GM18867 (cell line): ENCODE data around the gene C1orf21.

ENCODE experiments used
- ATAC-seq: cut with Tn5 transposase; IDR thresholded peaks from one replicate; pipeline ENCODE4 v1.9.1; 2021; ENCODE audit warnings: mild to moderate bottlenecking, moderate library complexity; ENCODE audit not compliant: unreplicated experiment

C1orf21 gene

DNA sequence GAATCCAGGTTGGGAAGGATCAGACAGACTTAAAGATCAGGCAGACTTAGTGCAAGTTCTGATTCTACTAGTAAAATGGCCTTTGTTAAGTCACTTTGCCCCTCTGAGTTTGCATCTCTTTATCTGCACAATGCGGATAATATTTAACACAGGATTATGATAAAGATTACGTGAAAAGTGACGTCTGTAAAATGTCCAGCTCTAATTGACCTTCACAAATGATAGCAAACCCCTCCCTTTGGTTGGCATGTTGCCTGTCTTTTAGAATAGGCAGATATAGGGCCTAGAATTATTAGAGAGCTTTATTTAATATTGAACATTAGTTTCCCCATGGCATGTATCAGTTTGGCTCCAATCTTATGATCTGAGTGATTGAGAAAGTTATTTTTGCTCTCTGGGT lies 55.4 kb downstream of the C1orf21 start:
- ATAC-seq = no peak

- ATAC-seq = no peak
Observed at GRCh38 chr1:184443201-184443600, 56.4 kb downstream of the C1orf21 start.

DNA sequence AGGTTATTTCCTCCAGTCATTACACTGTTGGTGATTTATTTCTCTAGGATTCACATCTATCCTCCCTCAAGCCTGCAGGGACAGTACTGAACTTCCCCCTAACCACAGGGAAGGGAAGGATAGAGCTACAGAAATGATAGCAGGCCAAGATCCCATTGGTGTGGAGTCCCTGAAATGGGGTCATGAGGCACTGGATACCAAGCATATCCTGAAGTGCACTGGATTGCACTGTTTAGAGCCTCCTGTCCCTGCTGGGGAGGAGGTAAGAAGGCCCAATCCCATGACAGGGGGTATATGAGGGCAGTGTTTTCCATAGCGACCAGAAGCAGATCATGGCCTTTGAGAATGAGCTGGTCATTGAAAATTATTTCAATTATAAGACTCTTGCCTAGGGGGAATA lies 56.8 kb downstream of the C1orf21 start:
- no peak for ATAC-seq

DNA sequence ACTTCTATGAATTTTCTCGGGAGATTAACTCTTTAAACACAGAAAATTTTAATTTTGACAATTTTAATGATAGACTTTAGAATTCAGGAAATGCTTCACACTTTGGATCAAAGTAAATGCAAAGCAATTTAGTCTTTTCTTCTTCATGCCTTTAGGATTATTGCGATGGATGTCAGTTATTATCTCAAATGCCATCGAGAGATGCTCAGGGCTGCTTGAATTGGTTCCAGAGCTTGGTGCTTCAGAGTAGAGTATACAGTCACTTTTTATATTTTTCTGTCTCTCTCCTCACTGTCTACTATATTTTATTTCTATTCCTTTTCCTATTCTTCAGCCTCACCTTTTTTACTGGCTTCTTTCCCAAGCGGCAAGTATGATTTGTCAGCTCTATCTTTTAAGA lies 59.2 kb downstream of the C1orf21 start:
- no peak for ATAC-seq

GRCh38 chr1:184447651-184448185 lies 60.9 kb downstream of the C1orf21 start:
- no peak for ATAC-seq

DNA sequence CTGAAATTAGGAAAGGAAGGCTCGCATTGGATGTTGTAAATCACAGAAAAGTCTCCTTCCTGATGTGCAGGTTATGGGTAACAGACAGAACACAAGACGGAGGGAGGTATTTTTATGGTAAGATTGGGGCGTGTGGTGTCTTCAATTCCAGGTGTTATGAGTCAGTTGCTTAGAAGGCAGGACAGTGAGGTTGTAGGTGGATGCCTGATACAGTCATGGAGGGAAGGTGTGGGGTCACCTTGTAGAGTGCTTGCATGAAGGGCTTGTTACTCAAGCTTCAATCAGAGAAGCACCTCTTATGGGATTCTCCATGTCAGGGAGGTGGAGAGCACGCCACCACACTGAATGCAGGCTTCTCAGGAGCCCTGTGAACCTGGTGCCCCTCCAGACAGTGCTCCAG lies 63.1 kb downstream of the C1orf21 start:
- no peak for ATAC-seq

GRCh38 chr1:184455786-184456185 lies 69.0 kb downstream of the C1orf21 start:
- ATAC-seq = no peak

DNA sequence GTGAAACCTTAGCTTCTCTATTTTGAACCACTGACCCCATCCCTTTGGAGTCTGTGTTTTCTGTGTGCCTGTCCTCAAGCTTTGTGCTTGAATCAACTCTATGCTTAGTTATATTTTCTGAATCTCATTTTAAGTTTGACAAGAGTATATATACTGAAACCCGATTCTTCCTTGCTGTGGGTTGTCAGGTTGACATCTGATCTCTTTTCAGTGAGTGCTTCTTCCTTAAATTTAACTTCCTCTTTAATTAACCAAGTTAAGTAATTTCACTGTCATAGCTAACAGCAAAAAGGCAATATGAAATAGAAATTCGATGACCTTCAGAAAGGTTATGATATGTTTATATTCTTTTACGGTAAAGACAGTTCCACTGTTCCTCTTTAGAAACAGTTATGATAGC lies 69.4 kb downstream of the C1orf21 start:
- ATAC-seq = no peak

GRCh38 chr1:184457500-184457899 lies 70.7 kb downstream of the C1orf21 start:
- no peak for ATAC-seq

DNA sequence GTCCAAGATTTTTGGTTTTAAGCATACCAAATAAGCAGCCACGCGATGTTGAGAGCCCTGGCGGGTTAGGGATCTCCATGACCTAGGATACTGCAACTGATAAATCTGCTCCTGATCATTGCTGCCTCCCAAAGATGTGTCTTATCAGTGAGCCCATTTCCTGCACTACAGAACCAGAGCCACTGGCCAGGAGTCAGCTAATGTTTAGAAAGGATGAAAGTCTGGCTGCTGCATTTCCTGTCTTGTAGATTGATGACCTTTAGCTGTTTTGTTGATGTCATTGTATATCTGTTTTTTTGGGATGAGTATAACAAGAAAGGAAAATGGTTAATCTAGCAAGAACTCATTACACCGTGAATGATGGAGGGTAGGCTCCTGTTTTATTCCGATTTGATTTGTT lies 74.5 kb downstream of the C1orf21 start:
- no peak for ATAC-seq

GRCh38 chr1:184462155-184462554 lies 75.3 kb downstream of the C1orf21 start:
- ATAC-seq = no peak

DNA sequence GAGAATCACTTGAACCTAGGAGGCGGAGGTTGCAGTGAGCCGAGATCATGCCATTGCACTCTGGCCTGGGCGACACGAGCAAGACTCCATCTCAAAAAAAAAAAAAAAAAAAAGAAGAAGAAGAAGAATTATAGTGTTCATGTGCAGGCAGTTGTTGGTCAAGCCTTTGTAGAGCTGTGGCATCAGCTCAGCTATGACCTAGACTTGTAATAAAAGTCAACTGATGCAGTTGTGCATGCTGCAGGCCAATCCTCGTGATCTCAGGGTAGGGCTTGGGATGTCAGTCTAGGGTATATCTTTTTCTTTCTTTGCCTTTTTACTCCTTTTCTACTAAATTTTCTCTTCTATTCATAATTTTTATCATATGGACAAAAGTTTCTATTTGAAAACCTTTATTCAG lies 76.2 kb downstream of the C1orf21 start:
- no peak for ATAC-seq

- ATAC-seq = no peak
Observed at GRCh38 chr1:184463680-184464079, 76.9 kb downstream of the C1orf21 start.

GRCh38 chr1:184464757-184465156 lies 77.9 kb downstream of the C1orf21 start:
- no peak for ATAC-seq

- ATAC-seq = no peak
Observed at GRCh38 chr1:184465489-184466146, 78.8 kb downstream of the C1orf21 start.

- no peak for ATAC-seq
Observed at GRCh38 chr1:184467295-184467694, 80.5 kb downstream of the C1orf21 start.

DNA sequence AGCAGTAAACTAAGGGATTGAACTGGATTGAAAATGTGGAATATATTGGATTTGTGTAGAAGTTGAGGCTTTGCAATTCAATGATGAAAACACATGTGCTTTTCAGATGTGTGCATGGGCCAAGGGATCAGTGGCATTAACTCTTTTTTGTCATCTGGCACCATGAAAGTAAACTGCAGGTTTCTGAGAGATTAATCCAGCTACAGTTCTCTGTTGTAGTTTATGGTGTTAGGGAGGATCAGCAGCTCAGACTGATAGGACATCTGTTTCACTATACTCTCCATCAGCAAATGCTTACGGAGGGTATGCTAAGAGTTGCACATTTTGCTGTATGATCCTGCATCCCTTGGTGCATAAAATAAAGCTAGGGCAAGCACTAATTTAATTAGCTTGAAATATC lies 82.6 kb downstream of the C1orf21 start:
- ATAC-seq = no peak

- no peak for ATAC-seq
Observed at GRCh38 chr1:184471686-184472085, 84.9 kb downstream of the C1orf21 start.

DNA sequence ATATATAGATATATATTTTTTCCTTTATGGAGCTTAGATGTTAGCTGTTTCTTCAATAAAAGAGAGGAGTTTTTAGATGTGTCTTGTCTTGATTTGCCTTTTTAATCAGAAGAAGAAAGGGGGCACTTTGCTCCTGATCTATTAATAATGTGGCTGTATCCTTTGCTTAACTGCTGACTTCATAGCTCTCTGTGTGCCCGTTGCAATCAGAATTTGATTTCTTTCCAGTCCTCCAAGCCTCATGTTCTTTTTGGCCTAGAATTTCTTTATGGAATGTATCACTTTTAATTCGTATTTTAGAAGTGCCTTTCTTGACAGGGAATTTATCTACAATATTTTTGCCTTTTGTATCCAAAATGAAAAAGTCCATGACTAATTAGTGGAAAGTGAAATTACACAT lies 85.3 kb downstream of the C1orf21 start:
- no peak for ATAC-seq

DNA sequence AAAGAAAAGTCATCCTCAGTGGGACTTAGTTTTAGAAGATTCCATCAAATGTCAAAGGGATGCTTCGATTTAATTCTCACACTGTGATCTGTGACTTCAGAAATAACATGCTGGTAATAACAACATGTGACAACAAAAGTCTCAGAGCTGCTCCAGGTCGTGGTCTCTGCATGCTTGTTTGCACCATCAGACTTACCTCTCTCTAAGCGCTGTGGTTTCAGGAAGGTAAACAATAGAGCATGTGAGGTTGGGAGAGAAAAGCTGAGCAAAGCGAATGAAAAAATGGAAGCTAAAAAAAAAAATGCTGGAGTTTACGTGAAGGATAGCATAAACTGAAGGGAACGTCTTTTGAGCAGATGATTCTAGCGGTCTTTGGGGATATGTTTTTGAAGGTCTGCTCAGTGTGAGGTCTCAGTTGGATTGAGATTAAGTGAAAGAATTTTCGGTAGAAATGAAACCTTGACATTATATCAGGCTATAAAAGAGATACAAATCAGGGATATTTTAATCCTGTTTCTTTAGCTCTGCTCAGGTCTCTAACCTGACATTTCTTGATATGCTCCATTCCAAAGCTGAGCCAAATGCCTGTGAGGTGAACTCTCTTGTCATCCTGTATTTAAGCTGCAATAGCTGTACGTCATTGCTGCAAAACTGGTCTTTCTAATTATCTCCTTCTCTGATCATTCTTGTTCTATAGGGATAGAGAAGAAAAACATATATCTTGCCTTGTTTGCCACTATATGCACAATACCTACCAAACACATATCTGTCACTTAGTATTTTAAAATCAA lies 86.5 kb downstream of the C1orf21 start:
- no peak for ATAC-seq

DNA sequence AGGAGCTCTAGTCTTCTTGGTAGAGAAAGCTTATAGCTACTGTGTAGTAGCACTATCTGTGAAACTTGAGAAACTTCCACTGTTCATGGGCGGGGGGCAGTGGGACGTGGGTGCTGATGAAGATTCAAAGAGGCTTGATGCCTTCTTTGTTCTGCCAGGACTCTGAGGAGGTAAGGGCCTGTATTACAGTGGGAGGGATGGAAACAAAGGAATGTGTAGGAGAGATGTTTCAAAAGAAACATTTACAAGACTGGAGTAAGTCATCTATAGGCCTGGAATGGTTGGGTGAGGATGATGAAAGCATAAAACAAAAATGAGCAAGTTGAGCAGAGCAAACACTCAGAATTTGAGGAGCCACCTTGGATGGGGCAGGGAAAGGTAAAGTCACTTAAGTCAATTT lies 89.4 kb downstream of the C1orf21 start:
- ATAC-seq = no peak

DNA sequence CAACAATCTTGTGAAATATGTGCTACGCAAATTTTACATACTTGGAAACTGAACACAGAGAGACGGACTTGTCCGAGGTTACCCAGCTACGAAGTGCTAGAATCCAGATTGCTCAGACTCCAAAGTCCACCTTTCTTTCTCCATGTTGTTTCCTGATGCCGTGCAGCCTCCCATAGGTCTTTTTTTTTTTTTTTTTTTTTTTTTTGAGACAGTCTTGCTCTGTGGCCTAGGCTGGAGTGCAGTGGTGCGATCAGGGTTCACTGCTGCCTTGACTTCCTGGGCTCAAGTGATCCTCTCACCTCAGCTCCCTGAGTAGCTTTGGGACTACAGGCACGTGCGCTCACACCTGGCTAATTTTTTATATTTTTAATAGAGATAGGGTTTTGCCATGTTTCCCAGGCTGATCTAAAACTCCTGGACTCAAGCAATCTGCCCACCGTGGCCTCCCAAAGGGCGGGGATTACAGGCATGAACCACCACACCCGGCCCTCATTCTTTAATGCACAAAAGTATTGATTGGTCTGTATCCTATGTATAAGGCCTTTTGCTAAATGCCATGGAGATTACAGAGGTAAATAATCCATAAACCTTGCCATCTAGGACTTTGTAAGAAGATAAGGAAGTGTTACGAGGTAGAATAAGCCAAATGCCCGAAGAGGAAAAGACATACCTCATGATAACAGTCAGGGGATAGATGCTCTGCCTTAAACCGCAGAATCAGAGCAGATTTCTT lies 92.8 kb downstream of the C1orf21 start:
- ATAC-seq = no peak
